Peyer's patch (tissue), 4 donors: Measurements from ENCODE around the gene PTPRM. TPM values are rescaled to one million over a fixed set of nuclear protein-coding genes. Genes with fewer than 3 reads are reported as not detected.
A peak's percentile ranks its signal among the peaks of the same experiment; 100 is the strongest.

Experiments used
- DNase-seq, 3 donors: peaks; one replicate each; pipeline ENCODE4 v3.0.0-alpha.2; 2017 to 2019
- H3K27ac ChIP-seq, 4 donors: fragments of 200-600 bp; sonication (generic); one replicate each; pipeline ENCODE4 v1.5.1; 2016 to 2019
- H3K27me3 ChIP-seq, 2 donors: fragments of 200-600 bp; sonication (generic); one replicate each; pipeline ENCODE4 v1.5.1; 2019
- H3K36me3 ChIP-seq, 3 donors: fragments of 200-600 bp; sonication (generic); one replicate each; pipeline ENCODE4 v1.5.1; 2016 to 2019
- H3K4me1 ChIP-seq, 4 donors: fragments of 200-600 bp; sonication (generic); one replicate each; pipeline ENCODE4 v1.5.1; 2016 to 2019
- H3K4me3 ChIP-seq, 4 donors: fragments of 200-600 bp; sonication (generic); 1 replicate in 3 of 4; 2 replicates in 1 of 4; pipeline ENCODE4 v1.5.1; 2016 to 2019; ENCODE audit warnings: mild to moderate bottlenecking in 1 of 4
- H3K9me3 ChIP-seq, 4 donors: fragments of 200-600 bp; sonication (generic); one replicate each; pipeline ENCODE4 v1.5.1; 2016 to 2019; ENCODE audit warnings: mild to moderate bottlenecking in 1 of 4
- POLR2A ChIP-seq, 2 donors: fragments of 450-650 bp; IDR thresholded peaks; one replicate each; pipeline ENCODE4 v1.5.1; 2017; ENCODE audit warnings: antibody characterized with exemption in 2 of 2, mild to moderate bottlenecking in 2 of 2, moderate library complexity in 2 of 2
- total RNA-seq, 4 donors: library from RNA; depleted of rRNA; stranded (reverse); fragments of >200 nt; gene quantifications; one replicate each; pipeline ENCODE4 v1.1.0, GENCODE V29; 2016
- TF ChIP-seq, protein P1 (sequence below), 6 experiments: fragments of 450-650 bp in 4 of 6; fragments of 200-600 bp in 2 of 6; sonication (generic) in 1 of 6; IDR thresholded peaks; one replicate each; pipeline ENCODE4 v1.5.1; 2017 to 2019; ENCODE audit warnings: antibody characterized with exemption in 6 of 6, mild to moderate bottlenecking in 3 of 6, moderate library complexity in 1 of 6

The PTPRM gene
- total RNA-seq, 4 donors from 2014 or later, result 39.6 to 211 (median 80.3) TPM

DNA sequence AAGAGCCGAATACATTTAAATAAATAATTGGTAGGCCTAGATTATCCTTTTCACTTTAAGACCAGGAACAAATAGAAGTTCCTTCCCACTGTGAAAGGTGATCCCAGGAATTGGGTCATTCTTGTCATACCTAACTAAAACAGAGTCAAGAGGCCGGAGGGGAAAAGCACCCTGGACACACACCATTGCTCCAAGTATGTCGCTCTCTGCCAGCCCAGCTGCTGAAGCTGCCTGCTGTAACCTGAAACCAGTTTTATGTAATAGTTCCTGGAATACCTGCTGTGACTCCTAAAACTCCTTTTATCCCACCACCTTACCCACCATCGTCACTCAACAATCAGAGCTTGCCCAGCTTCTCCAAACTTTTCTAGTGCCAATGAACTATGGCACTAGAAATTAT is 217.1 kb downstream of the PTPRM start:
- Histone ChIP-seq H3K36me3 (no peaks in the 10 kb centered on the region), H3K27me3 (no peaks in the 10 kb centered on the region), H3K27ac (no peak overlapping the region), H3K9me3 (no peaks in the 10 kb centered on the region), H3K4me1 (no peaks in the 10 kb centered on the region), H3K4me3 (no peak overlapping the region)
- TF ChIP-seq, protein P1, sequence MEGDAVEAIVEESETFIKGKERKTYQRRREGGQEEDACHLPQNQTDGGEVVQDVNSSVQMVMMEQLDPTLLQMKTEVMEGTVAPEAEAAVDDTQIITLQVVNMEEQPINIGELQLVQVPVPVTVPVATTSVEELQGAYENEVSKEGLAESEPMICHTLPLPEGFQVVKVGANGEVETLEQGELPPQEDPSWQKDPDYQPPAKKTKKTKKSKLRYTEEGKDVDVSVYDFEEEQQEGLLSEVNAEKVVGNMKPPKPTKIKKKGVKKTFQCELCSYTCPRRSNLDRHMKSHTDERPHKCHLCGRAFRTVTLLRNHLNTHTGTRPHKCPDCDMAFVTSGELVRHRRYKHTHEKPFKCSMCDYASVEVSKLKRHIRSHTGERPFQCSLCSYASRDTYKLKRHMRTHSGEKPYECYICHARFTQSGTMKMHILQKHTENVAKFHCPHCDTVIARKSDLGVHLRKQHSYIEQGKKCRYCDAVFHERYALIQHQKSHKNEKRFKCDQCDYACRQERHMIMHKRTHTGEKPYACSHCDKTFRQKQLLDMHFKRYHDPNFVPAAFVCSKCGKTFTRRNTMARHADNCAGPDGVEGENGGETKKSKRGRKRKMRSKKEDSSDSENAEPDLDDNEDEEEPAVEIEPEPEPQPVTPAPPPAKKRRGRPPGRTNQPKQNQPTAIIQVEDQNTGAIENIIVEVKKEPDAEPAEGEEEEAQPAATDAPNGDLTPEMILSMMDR (IDR thresholded peaks at IDR 0.05), result no peak
- no peak for TF ChIP-seq POLR2A (IDR thresholded peaks at IDR 0.05)
- DNase-seq, result no peak

GRCh38 chr18:7786569-7786968 is 219.5 kb downstream of the PTPRM start:
- Histone ChIP-seq H3K36me3 (no peaks in the 10 kb centered on the region), H3K9me3 (no peaks in the 10 kb centered on the region), H3K4me3 (no peak overlapping the region), H3K27me3 (no peaks in the 10 kb centered on the region), H3K4me1 (no peaks in the 10 kb centered on the region), H3K27ac (no peak overlapping the region)
- TF ChIP-seq POLR2A (IDR thresholded peaks at IDR 0.05), result no peak
- TF ChIP-seq, protein P1 (IDR thresholded peaks at IDR 0.05), result no peak
- no peak for DNase-seq

GRCh38 chr18:7787339-7787738 is 220.2 kb downstream of the PTPRM start:
- H3K36me3 ChIP-seq, result no peaks in the 10 kb centered on the region
- H3K27me3 ChIP-seq, result no peaks in the 10 kb centered on the region
- TF ChIP-seq POLR2A (IDR thresholded peaks at IDR 0.05), result no peak
- TF ChIP-seq, protein P1 (IDR thresholded peaks at IDR 0.05), result no peak
- no peaks in the 10 kb centered on the region for H3K4me1 ChIP-seq
- H3K9me3 ChIP-seq, result no peaks in the 10 kb centered on the region
- H3K27ac ChIP-seq, result no peak overlapping the region
- no peak overlapping the region for H3K4me3 ChIP-seq
- no peak for DNase-seq

DNA sequence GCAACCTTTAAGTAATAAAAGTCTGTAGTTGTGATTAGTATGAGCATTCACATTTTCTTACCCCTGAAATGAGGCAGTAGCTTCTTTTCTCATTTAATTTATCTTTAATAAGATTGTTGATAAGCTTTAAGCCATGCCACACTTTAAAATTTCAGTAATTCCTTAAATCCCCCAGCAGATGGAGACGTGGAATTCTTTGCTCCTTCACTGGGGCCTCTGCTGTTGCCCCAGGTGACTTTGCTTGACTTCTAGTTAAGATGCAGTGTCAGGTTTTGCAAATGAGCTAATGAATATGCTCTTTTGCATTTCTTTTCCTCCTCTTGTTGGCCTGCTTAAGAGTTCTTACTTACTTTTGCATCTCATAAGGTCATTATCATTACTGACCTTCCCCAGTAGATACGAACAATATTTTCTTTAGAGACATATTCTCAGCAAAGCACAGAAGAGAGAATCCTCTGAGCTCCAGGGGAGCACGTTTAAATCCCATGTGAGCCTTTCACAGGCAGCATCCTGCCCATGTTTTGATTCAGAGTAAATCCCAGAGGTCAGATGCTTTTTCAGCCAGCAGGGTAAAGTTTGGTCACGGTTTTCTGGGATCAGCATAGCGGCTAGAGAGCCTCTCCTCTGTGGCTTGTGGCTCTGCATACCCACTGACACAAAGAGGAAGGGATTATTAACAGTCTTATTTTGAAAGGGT is 222.9 kb downstream of the PTPRM start:
- TF ChIP-seq, protein P1 (IDR thresholded peaks at IDR 0.05), result peak in 4 of 6 experiments; percentile 21 to 62 (median 59)
- TF ChIP-seq POLR2A (IDR thresholded peaks at IDR 0.05), result no peak
- no peak for DNase-seq
- H3K4me1 ChIP-seq, result no peaks in the 10 kb centered on the region
- H3K4me3 ChIP-seq, result no peak overlapping the region
- H3K36me3 ChIP-seq, result no peaks in the 10 kb centered on the region
- H3K27me3 ChIP-seq, result no peaks in the 10 kb centered on the region
- no peak overlapping the region for H3K27ac ChIP-seq
- H3K9me3 ChIP-seq, result no peaks in the 10 kb centered on the region

- TF ChIP-seq, protein P1 (IDR thresholded peaks at IDR 0.05), result no peak
- TF ChIP-seq POLR2A (IDR thresholded peaks at IDR 0.05), result no peak
- no peak overlapping the region for H3K4me3 ChIP-seq
- no peaks in the 10 kb centered on the region for H3K27me3 ChIP-seq
- H3K27ac ChIP-seq, result no peak overlapping the region
- no peaks in the 10 kb centered on the region for H3K9me3 ChIP-seq
- DNase-seq, result no peak
- H3K4me1 ChIP-seq, result no peaks in the 10 kb centered on the region
- no peaks in the 10 kb centered on the region for H3K36me3 ChIP-seq
These were observed 226.0 kb downstream of the PTPRM start for GRCh38 chr18:7793100-7793499.
